ENCODE results near the gene NOTCH3.

DNA sequence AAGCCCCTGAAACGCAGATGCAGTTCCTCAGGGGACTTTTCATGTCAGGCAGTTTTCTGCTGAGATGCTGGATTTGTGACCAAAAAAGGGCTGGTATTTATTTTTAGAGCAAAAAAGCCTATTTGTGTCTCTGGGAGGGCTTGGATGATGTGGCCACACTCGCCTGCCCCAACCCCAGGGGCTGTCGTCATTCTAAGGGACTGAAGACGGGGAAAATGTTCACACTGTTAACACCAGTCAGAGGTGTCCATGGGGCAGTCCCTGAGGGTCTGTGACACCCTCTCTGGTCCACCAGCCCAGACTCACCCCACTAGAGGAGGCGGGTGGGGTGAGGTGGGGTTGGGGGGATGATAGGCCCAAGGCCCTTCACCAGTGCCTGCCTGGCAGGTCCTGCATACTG, 47.3 kb upstream of the NOTCH3 start:
- TF ChIP-seq POLR2A (IDR thresholded peaks at IDR 0.05) = no peak
- TF ChIP-seq, protein P1, sequence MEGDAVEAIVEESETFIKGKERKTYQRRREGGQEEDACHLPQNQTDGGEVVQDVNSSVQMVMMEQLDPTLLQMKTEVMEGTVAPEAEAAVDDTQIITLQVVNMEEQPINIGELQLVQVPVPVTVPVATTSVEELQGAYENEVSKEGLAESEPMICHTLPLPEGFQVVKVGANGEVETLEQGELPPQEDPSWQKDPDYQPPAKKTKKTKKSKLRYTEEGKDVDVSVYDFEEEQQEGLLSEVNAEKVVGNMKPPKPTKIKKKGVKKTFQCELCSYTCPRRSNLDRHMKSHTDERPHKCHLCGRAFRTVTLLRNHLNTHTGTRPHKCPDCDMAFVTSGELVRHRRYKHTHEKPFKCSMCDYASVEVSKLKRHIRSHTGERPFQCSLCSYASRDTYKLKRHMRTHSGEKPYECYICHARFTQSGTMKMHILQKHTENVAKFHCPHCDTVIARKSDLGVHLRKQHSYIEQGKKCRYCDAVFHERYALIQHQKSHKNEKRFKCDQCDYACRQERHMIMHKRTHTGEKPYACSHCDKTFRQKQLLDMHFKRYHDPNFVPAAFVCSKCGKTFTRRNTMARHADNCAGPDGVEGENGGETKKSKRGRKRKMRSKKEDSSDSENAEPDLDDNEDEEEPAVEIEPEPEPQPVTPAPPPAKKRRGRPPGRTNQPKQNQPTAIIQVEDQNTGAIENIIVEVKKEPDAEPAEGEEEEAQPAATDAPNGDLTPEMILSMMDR (IDR thresholded peaks at IDR 0.05 in 4 of 5, conservative IDR thresholded peaks at IDR 0.05 in 1 of 5) = no peak

Measured in gastrocnemius medialis (tissue), 4 donors.